Upper lobe of left lung (tissue), 4 donors: Measurements from ENCODE around the gene ZNF93.

Experiments used
- CTCF ChIP-seq, 6 experiments: fragments of 450-650 bp in 4 of 6; fragments of 200-600 bp in 2 of 6; sonication (generic) in 2 of 6; IDR thresholded peaks; one replicate each; pipeline ENCODE4 v1.5.1; 2016 to 2019; ENCODE audit warnings: antibody characterized with exemption in 6 of 6
- EP300 ChIP-seq, 4 donors: sonication (generic); formaldehyde crosslinking; IDR thresholded peaks; one replicate each; pipeline ENCODE4 v1.5.1; 2017; ENCODE audit warnings: antibody characterized with exemption in 4 of 4, control low read depth in 2 of 4
- POLR2A ChIP-seq, 4 donors: fragments of 450-650 bp; IDR thresholded peaks; one replicate each; pipeline ENCODE4 v1.5.1; 2016 to 2017; ENCODE audit warnings: antibody characterized with exemption in 4 of 4, mild to moderate bottlenecking in 2 of 4
- POLR2AphosphoS5 ChIP-seq, 2 donors: sonication (generic); formaldehyde crosslinking; IDR thresholded peaks; one replicate each; pipeline ENCODE4 v1.5.1; 2017; ENCODE audit warnings: antibody characterized with exemption in 2 of 2

- TF ChIP-seq CTCF (IDR thresholded peaks at IDR 0.05) (no peak), POLR2A (IDR thresholded peaks at IDR 0.05) (no peak), EP300 (IDR thresholded peaks at IDR 0.05) (no peak), POLR2AphosphoS5 (IDR thresholded peaks at IDR 0.05) (no peak)
Measured at GRCh38 chr19:19911150-19911549, 10.4 kb downstream of the ZNF93 start.
